Measurements from ENCODE around the gene PCDH7. TPM values are rescaled to one million over a fixed set of nuclear protein-coding genes. Genes with fewer than 3 reads are reported as not detected.

PCDH7 gene
- 1 to 10 TPM; 3.3 to 7.4 TPM for polyA plus RNA-seq

DNA sequence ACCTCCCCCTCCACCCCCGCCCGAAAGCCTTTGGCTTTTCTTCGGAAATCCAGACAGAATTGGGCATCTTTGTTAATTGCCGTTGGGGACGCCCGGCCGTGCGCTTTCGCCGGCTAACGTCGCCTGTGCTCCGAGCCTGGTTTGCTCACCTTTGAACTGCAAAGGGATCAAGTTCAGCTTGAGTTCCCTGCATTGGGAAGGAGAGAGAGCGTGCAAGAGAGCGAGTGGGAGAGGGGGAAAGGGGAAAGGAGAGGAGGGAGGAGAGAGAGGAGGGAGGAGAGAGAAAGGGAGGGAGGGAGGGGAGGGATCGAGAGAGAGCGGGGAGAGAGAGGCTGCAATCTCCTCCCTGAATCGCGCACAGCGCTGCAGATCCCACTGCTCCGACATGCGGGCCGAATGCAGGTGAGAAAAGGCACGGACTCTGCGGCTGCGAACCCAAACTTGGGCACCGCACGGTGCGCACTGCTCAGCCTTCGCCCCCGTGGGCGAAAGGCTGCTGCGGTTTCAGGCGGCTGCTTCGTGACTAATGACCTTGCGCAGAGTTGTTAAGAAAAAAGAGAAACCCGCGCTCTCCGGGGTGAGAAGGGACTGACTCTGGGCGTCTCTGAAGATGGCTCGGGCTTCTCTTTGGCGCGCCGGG lies at the start of gene PCDH7:
PCDH7 (plus strand) TSS at position 349 of the 640 bp plus-strand sequence. CDS start 1,054 bp downstream, outside the sequence.
- H3K27ac ChIP-seq (ENCODE audit: low read depth in 2 of 2, low read length in 1 of 2) = peak within 1 kb of the TSS; percentile 68 to 76
- peaks cover 0 to 3% of the 10 kb centered on the region in 2 donors for H3K36me3 ChIP-seq (ENCODE audit: control insufficient read depth in 2 of 2, insufficient read depth in 2 of 2, low read length in 1 of 2)
- peak within 1 kb of the TSS; percentile 63 to 88 for H3K4me3 ChIP-seq (ENCODE audit: low read depth in 1 of 2, low read length in 2 of 2)
- H3K27me3 ChIP-seq (ENCODE audit: control insufficient read depth in 1 of 2, insufficient read depth in 2 of 2, low read length in 2 of 2) = peaks cover 0 to 2% of the 10 kb centered on the region in 2 donors
- 1 to 2% methylated on average over 44 of the region's 44 CpGs for WGBS, 2 donors
- H3K9me3 ChIP-seq (ENCODE audit: control insufficient read depth in 2 of 2, insufficient read depth in 1 of 2, low read depth in 1 of 2, low read length in 1 of 2) = peaks cover 0 to 10% of the 10 kb centered on the region in 2 donors
- peaks cover 0 to 12% of the 10 kb centered on the region in 2 donors for H3K4me1 ChIP-seq (ENCODE audit: control insufficient read depth in 2 of 2, insufficient read depth in 2 of 2, low read length in 1 of 2)

DNA sequence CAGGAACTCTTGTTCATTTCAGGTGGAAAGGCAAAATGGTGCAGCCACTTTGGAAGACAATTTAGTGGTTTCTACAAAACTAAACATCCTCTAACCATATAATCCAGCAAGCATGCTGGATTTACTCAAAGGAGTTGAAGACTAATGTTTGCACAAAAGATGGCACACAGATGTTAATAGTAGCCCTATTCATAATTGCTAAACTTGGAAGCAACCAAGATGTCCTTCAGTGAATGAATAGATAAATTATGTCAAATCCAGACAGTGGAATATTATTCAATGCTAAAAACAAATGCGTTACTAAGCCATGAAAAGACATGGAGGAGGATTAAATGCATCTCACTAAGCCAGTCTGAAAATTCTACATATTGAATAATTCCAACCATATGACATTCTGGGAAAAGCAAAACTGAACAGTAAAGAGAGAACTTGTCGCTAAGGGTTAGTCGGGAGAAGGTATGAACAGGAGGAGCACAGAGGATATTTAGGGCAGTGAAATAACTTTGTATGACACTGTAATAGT lies 48.2 kb upstream of the PCDH7 start:
- WGBS, 2 donors = 94% methylated on average over 3 of the region's 3 CpGs
- H3K27me3 ChIP-seq (ENCODE audit: control insufficient read depth in 1 of 2, insufficient read depth in 2 of 2, low read length in 2 of 2) = no peaks in the 10 kb centered on the region
- H3K36me3 ChIP-seq (ENCODE audit: control insufficient read depth in 2 of 2, insufficient read depth in 2 of 2, low read length in 1 of 2) = no peaks in the 10 kb centered on the region
- no peaks in the 10 kb centered on the region for H3K4me1 ChIP-seq (ENCODE audit: control insufficient read depth in 2 of 2, insufficient read depth in 2 of 2, low read length in 1 of 2)
- H3K27ac ChIP-seq (ENCODE audit: low read depth in 2 of 2, low read length in 1 of 2) = no peak overlapping the region
- peaks cover 0 to under 1% of the 10 kb centered on the region in 2 donors for H3K9me3 ChIP-seq (ENCODE audit: control insufficient read depth in 2 of 2, insufficient read depth in 1 of 2, low read depth in 1 of 2, low read length in 1 of 2)
- H3K4me3 ChIP-seq (ENCODE audit: low read depth in 1 of 2, low read length in 2 of 2) = no peak overlapping the region

DNA sequence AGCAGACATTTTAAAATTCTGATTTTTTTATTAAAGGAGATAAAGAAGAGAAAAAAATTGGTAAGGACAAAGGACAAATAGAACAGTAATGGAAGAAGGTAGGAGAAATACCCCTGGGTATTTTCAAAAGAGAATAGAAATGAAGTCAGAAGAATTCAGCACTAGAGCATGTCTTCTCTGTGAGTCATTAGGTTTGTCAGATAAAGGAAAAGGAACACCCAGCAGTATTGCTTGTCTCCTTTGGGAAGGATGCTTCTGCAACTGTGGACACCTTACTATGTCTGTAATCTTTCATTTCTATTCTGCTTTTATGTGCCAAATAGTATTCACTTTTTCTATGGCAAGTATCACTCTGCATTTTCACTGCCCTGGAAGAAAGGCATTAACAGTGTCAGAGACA lies 24.0 kb upstream of the PCDH7 start:
- Histone ChIP-seq H3K4me1 (ENCODE audit: control insufficient read depth in 2 of 2, insufficient read depth in 2 of 2, low read length in 1 of 2) (no peaks in the 10 kb centered on the region), H3K27me3 (ENCODE audit: control insufficient read depth in 1 of 2, insufficient read depth in 2 of 2, low read length in 2 of 2) (no peaks in the 10 kb centered on the region), H3K36me3 (ENCODE audit: control insufficient read depth in 2 of 2, insufficient read depth in 2 of 2, low read length in 1 of 2) (no peaks in the 10 kb centered on the region)

GRCh38 chr4:30714408-30715031 lies 5.6 kb upstream of the PCDH7 start:
- 29 to 48% methylated on average over 6 of the region's 6 CpGs for WGBS, 2 donors
- Histone ChIP-seq H3K27ac (ENCODE audit: low read depth in 2 of 2, low read length in 1 of 2) (no peak overlapping the region), H3K36me3 (ENCODE audit: control insufficient read depth in 2 of 2, insufficient read depth in 2 of 2, low read length in 1 of 2) (no peaks in the 10 kb centered on the region), H3K4me3 (ENCODE audit: low read depth in 1 of 2, low read length in 2 of 2) (no peak overlapping the region), H3K9me3 (ENCODE audit: control insufficient read depth in 2 of 2, insufficient read depth in 1 of 2, low read depth in 1 of 2, low read length in 1 of 2) (peaks cover 0 to 2% of the 10 kb centered on the region in 2 donors), H3K27me3 (ENCODE audit: control insufficient read depth in 1 of 2, insufficient read depth in 2 of 2, low read length in 2 of 2) (peaks cover 0 to 4% of the 10 kb centered on the region in 2 donors), H3K4me1 (ENCODE audit: control insufficient read depth in 2 of 2, insufficient read depth in 2 of 2, low read length in 1 of 2) (no peaks in the 10 kb centered on the region)

More for the DNA sequence above, 24.0 kb upstream of the PCDH7 start:
- Histone ChIP-seq H3K9me3 (ENCODE audit: control insufficient read depth in 2 of 2, insufficient read depth in 1 of 2, low read depth in 1 of 2, low read length in 1 of 2) (no peaks in the 10 kb centered on the region), H3K27ac (ENCODE audit: low read depth in 2 of 2, low read length in 1 of 2) (no peak overlapping the region), H3K4me3 (ENCODE audit: low read depth in 1 of 2, low read length in 2 of 2) (no peak overlapping the region)

GRCh38 chr4:30716158-30716557 lies 4.0 kb upstream of the PCDH7 start:
- no peaks in the 10 kb centered on the region for H3K9me3 ChIP-seq (ENCODE audit: control insufficient read depth in 2 of 2, insufficient read depth in 1 of 2, low read depth in 1 of 2, low read length in 1 of 2)
- H3K4me1 ChIP-seq (ENCODE audit: control insufficient read depth in 2 of 2, insufficient read depth in 2 of 2, low read length in 1 of 2) = no peaks in the 10 kb centered on the region
- peak overlapping the region in 1 of 2 donors; percentile 17 for H3K4me3 ChIP-seq (ENCODE audit: low read depth in 1 of 2, low read length in 2 of 2)
- H3K27me3 ChIP-seq (ENCODE audit: control insufficient read depth in 1 of 2, insufficient read depth in 2 of 2, low read length in 2 of 2) = peaks cover 1% of the 10 kb centered on the region in 2 donors
- 3 to 7% methylated on average over 6 of the region's 6 CpGs for WGBS, 2 donors
- no peaks in the 10 kb centered on the region for H3K36me3 ChIP-seq (ENCODE audit: control insufficient read depth in 2 of 2, insufficient read depth in 2 of 2, low read length in 1 of 2)
- H3K27ac ChIP-seq (ENCODE audit: low read depth in 2 of 2, low read length in 1 of 2) = no peak overlapping the region

DNA sequence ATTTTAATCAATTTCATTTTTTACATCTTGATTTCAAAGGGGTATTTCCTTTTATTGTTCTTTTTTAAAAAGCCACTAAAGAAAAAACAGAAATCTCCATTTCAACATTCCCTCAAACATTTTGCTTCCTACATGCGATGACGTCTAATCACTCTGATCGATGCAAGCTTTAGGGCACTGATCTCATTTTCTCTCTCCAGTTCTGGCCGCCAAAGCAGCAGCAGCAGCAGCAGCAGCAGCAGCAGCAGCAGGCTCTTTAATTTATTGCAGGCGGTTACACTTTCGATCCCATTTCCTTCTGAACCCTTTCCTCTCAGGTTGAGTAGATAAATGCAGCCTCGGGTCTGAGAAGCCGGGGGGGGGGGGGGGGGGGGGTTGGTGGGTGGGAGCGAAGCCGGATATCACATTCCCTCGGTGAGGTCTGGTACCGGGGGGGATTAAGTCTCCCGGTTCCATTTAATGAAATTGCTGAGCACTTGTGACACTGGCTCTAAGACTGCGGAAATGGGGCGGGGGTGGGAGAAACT lies 3.4 kb upstream of the PCDH7 start:
- H3K9me3 ChIP-seq (ENCODE audit: control insufficient read depth in 2 of 2, insufficient read depth in 1 of 2, low read depth in 1 of 2, low read length in 1 of 2) = peaks cover 0 to 4% of the 10 kb centered on the region in 2 donors
- WGBS, 2 donors = 0 to 2% methylated on average over 12 to 14 of the region's 15 CpGs
- H3K36me3 ChIP-seq (ENCODE audit: control insufficient read depth in 2 of 2, insufficient read depth in 2 of 2, low read length in 1 of 2) = no peaks in the 10 kb centered on the region
- H3K27ac ChIP-seq (ENCODE audit: low read depth in 2 of 2, low read length in 1 of 2) = peak overlapping the region; percentile 20 to 45
- peak overlapping the region; percentile 60 to 63 for H3K4me3 ChIP-seq (ENCODE audit: low read depth in 1 of 2, low read length in 2 of 2)
- peaks cover 0 to 4% of the 10 kb centered on the region in 2 donors for H3K4me1 ChIP-seq (ENCODE audit: control insufficient read depth in 2 of 2, insufficient read depth in 2 of 2, low read length in 1 of 2)
- H3K27me3 ChIP-seq (ENCODE audit: control insufficient read depth in 1 of 2, insufficient read depth in 2 of 2, low read length in 2 of 2) = peaks cover 0 to 2% of the 10 kb centered on the region in 2 donors

- WGBS, 2 donors = 1 to 2% methylated on average over 55 of the region's 55 CpGs
- Histone ChIP-seq H3K4me1 (ENCODE audit: control insufficient read depth in 2 of 2, insufficient read depth in 2 of 2, low read length in 1 of 2) (peaks cover 0 to 5% of the 10 kb centered on the region in 2 donors), H3K9me3 (ENCODE audit: control insufficient read depth in 2 of 2, insufficient read depth in 1 of 2, low read depth in 1 of 2, low read length in 1 of 2) (peaks cover 0 to 6% of the 10 kb centered on the region in 2 donors), H3K27ac (ENCODE audit: low read depth in 2 of 2, low read length in 1 of 2) (peak overlapping the region; percentile 20 to 68), H3K4me3 (ENCODE audit: low read depth in 1 of 2, low read length in 2 of 2) (peak overlapping the region; percentile 60 to 63), H3K27me3 (ENCODE audit: control insufficient read depth in 1 of 2, insufficient read depth in 2 of 2, low read length in 2 of 2) (peaks cover 0 to 2% of the 10 kb centered on the region in 2 donors), H3K36me3 (ENCODE audit: control insufficient read depth in 2 of 2, insufficient read depth in 2 of 2, low read length in 1 of 2) (peaks cover 0 to 3% of the 10 kb centered on the region in 2 donors)
Measured at GRCh38 chr4:30717208-30718020, 2.8 kb upstream of the PCDH7 start.

DNA sequence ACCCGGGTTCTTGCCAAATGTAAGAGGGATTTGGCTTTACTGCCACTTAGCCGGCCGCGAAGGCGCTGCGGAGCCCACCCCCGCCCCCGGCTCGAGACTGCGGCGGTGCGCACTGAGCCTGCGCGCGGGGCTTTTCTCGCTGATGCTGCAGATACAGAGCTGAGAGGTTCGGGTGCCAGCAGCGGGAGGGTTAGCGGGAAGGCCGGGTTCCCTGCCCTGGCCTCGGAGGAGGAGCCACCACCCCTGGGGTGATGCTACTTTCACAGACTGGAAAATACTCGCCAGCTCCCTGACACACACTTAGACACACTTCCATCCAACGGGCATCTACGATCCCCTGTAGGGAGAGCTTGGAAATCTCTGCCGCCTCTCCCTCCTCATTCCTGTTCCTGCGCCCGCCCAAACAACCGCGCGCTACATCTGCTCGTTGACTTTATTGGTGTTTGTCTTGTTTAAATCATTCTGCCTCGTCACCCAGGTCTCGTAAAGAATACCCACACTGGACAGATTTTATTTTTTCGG lies 2.1 kb upstream of the PCDH7 start:
- WGBS, 2 donors = 1 to 2% methylated on average over 34 of the region's 34 CpGs
- Histone ChIP-seq H3K36me3 (ENCODE audit: control insufficient read depth in 2 of 2, insufficient read depth in 2 of 2, low read length in 1 of 2) (peaks cover 0 to 3% of the 10 kb centered on the region in 2 donors), H3K4me3 (ENCODE audit: low read depth in 1 of 2, low read length in 2 of 2) (peak overlapping the region; percentile 60 to 63), H3K9me3 (ENCODE audit: control insufficient read depth in 2 of 2, insufficient read depth in 1 of 2, low read depth in 1 of 2, low read length in 1 of 2) (peaks cover 0 to 10% of the 10 kb centered on the region in 2 donors), H3K27ac (ENCODE audit: low read depth in 2 of 2, low read length in 1 of 2) (peak overlapping the region; percentile 20 to 68), H3K27me3 (ENCODE audit: control insufficient read depth in 1 of 2, insufficient read depth in 2 of 2, low read length in 2 of 2) (peaks cover 0 to 2% of the 10 kb centered on the region in 2 donors), H3K4me1 (ENCODE audit: control insufficient read depth in 2 of 2, insufficient read depth in 2 of 2, low read length in 1 of 2) (peaks cover 0 to 11% of the 10 kb centered on the region in 2 donors)
